GM12892 (cell line): ENCODE data around the gene CD53.

Experiments used
- POLR2A ChIP-seq: IDR thresholded peaks from 2 replicates; pipeline ENCODE4 v1.6.1; 2011; ENCODE audit warnings: low read depth, low read length, control low read depth
- POLR2AphosphoS5 ChIP-seq: IDR thresholded peaks from 2 replicates; pipeline ENCODE4 v1.6.1; 2011; ENCODE audit warnings: low read depth, low read length, control low read depth
- TAF1 ChIP-seq: IDR thresholded peaks from 2 replicates; pipeline ENCODE4 v1.6.1; 2011; ENCODE audit warnings: low read depth, mild to moderate bottlenecking, control low read depth, low read length, borderline replicate concordance

GRCh38 chr1:110916274-110916668, 43.3 kb downstream of the CD53 start:
- no peak for TF ChIP-seq POLR2A
- TF ChIP-seq TAF1 = no peak
- TF ChIP-seq POLR2AphosphoS5 = no peak
